WI38 (cell line): ENCODE measurements around the gene RTN1.

ENCODE experiments used
- H3K4me3 ChIP-seq: 2 replicates; pipeline ENCODE4 v1.5.1; 2011; ENCODE audit warnings: low read depth, mild to moderate bottlenecking, control low read depth, low read length
- CTCF ChIP-seq: IDR thresholded peaks from 2 replicates; pipeline ENCODE4 v1.5.1; 2012; ENCODE audit warnings: low read depth, mild to moderate bottlenecking, control low read depth, low read length

RTN1 gene

GRCh38 chr14:59751578-59751977, 119.0 kb downstream of the RTN1 start:
- no peak for TF ChIP-seq CTCF
- H3K4me3 ChIP-seq = no peak overlapping the region

- H3K4me3 ChIP-seq = no peak overlapping the region
- TF ChIP-seq CTCF = no peak
Observed at GRCh38 chr14:59739794-59740193, 130.8 kb downstream of the RTN1 start.

- no peak for TF ChIP-seq CTCF
- no peak overlapping the region for H3K4me3 ChIP-seq
Observed at GRCh38 chr14:59728304-59728703, 142.3 kb downstream of the RTN1 start.

GRCh38 chr14:59727073-59727661, 143.4 kb downstream of the RTN1 start:
- TF ChIP-seq CTCF = no peak

GRCh38 chr14:59711080-59711479, 159.5 kb downstream of the RTN1 start:
- no peak overlapping the region for H3K4me3 ChIP-seq
- no peak for TF ChIP-seq CTCF

More at GRCh38 chr14:59727073-59727661, 143.4 kb downstream of the RTN1 start:
- no peak overlapping the region for H3K4me3 ChIP-seq

GRCh38 chr14:59707778-59708561, 162.6 kb downstream of the RTN1 start:
- H3K4me3 ChIP-seq = no peak overlapping the region

More at GRCh38 chr14:59707778-59708561, 162.6 kb downstream of the RTN1 start:
- no peak for TF ChIP-seq CTCF
